SK-N-SH treated with all-trans-retinoic acid at 6 μM for 48 hours (cell line): ENCODE results near the gene GNRH2.

ENCODE experiments used
- ZFP3 ChIP-seq: fragments of 250-450 bp; sonication (Bioruptor Pico); IDR thresholded peaks from 2 replicates; pipeline ENCODE4 v1.5.0; 2020; ENCODE audit warnings: mild to moderate bottlenecking, moderate library complexity
- ZNF70 ChIP-seq: fragments of 450-650 bp; formaldehyde crosslinking; IDR thresholded peaks from 2 replicates; pipeline ENCODE4 v1.5.0; 2020; ENCODE audit warnings: mild to moderate bottlenecking, moderate library complexity

GRCh38 chr20:3014662-3015061, 28.8 kb upstream of the GNRH2 start:
- no peak for TF ChIP-seq ZNF70
- TF ChIP-seq ZFP3, result no peak
